ENCODE measurements around the gene PIP4K2A.

PIP4K2A gene

GRCh38 chr10:22620140-22620857, 94.1 kb downstream of the PIP4K2A start:
- no peak for DNase-seq (ENCODE audit: low read depth in 2 of 2)

GRCh38 chr10:22619101-22619500, 95.3 kb downstream of the PIP4K2A start:
- no peak for DNase-seq (ENCODE audit: low read depth in 2 of 2)

GRCh38 chr10:22618078-22618785, 96.1 kb downstream of the PIP4K2A start:
- DNase-seq (ENCODE audit: low read depth in 2 of 2), result no peak

- no peak for DNase-seq (ENCODE audit: low read depth in 2 of 2)
These were observed 96.9 kb downstream of the PIP4K2A start for GRCh38 chr10:22617516-22617915.

GRCh38 chr10:22617051-22617450, 97.3 kb downstream of the PIP4K2A start:
- DNase-seq (ENCODE audit: low read depth in 2 of 2), result no peak

GRCh38 chr10:22615819-22616499, 98.4 kb downstream of the PIP4K2A start:
- no peak for DNase-seq (ENCODE audit: low read depth in 2 of 2)

GRCh38 chr10:22615101-22615500, 99.3 kb downstream of the PIP4K2A start:
- no peak for DNase-seq (ENCODE audit: low read depth in 2 of 2)

- DNase-seq (ENCODE audit: low read depth in 2 of 2), result no peak
These were observed 101.4 kb downstream of the PIP4K2A start for GRCh38 chr10:22613011-22613410.

- no peak for DNase-seq (ENCODE audit: low read depth in 2 of 2)
These were observed 102.1 kb downstream of the PIP4K2A start for GRCh38 chr10:22612318-22612717.

GRCh38 chr10:22611425-22612115, 102.8 kb downstream of the PIP4K2A start:
- no peak for DNase-seq (ENCODE audit: low read depth in 2 of 2)

- DNase-seq (ENCODE audit: low read depth in 2 of 2), result no peak
These were observed 103.8 kb downstream of the PIP4K2A start for GRCh38 chr10:22610610-22611009.

GRCh38 chr10:22609719-22610465, 104.5 kb downstream of the PIP4K2A start:
- no peak for DNase-seq (ENCODE audit: low read depth in 2 of 2)

GRCh38 chr10:22609251-22609650, 105.1 kb downstream of the PIP4K2A start:
- DNase-seq (ENCODE audit: low read depth in 2 of 2), result no peak

GRCh38 chr10:22607261-22607660, 107.1 kb downstream of the PIP4K2A start:
- DNase-seq (ENCODE audit: low read depth in 2 of 2), result no peak

- DNase-seq (ENCODE audit: low read depth in 2 of 2), result no peak
These were observed 108.2 kb downstream of the PIP4K2A start for GRCh38 chr10:22606164-22606614.

GRCh38 chr10:22605168-22605567, 109.2 kb downstream of the PIP4K2A start:
- DNase-seq (ENCODE audit: low read depth in 2 of 2), result no peak

- no peak for DNase-seq (ENCODE audit: low read depth in 2 of 2)
These were observed 109.8 kb downstream of the PIP4K2A start for GRCh38 chr10:22604344-22605126.

GRCh38 chr10:22603581-22603980, 110.8 kb downstream of the PIP4K2A start:
- DNase-seq (ENCODE audit: low read depth in 2 of 2), result no peak

GRCh38 chr10:22601618-22602017, 112.8 kb downstream of the PIP4K2A start:
- DNase-seq (ENCODE audit: low read depth in 2 of 2), result no peak

GRCh38 chr10:22599636-22600228, 114.6 kb downstream of the PIP4K2A start:
- DNase-seq (ENCODE audit: low read depth in 2 of 2), result no peak

Measured in stimulated activated CD4-positive, alpha-beta T cell treated with anti-CD3 and anti-CD28 coated beads, Interleukin-12 subunit alpha, Interleukin-12 subunit beta, amount 100 ng/mL, for 24 hours (primary cell).